NCI-H524 treated with DMSO at 0.1 percent for 48 hours (cell line): ENCODE results near the gene SLC16A3.
"Not testable (repeated sequence)": the region's sequence is repeated elsewhere in the genome, so short reads cannot be mapped to it uniquely, and the experiment has no call there.

ENCODE experiments used
- DNase-seq: peaks from one replicate; lab custom pipeline; 2025; lab: John Stamatoyannopoulos, UW

The SLC16A3 gene

GRCh38 chr17:82204831-82205719 is 23.8 kb upstream of the SLC16A3 start:
- no peak for DNase-seq

GRCh38 chr17:82205720-82206508 is 22.9 kb upstream of the SLC16A3 start:
- DNase-seq = no peak

GRCh38 chr17:82210655-82211054 is 18.2 kb upstream of the SLC16A3 start:
- not testable (repeated sequence) for DNase-seq

- no peak for DNase-seq
Observed at GRCh38 chr17:82212331-82213250, 16.3 kb upstream of the SLC16A3 start, which contains the start of gene CCDC57. Gene CCDC57 (minus strand): TSS chr17:82212842. CDS start chr17:82201944, 10,898 bp downstream.

- no peak for DNase-seq
Observed at GRCh38 chr17:82213251-82214011, 15.4 kb upstream of the SLC16A3 start.

- no peak for DNase-seq
Observed at GRCh38 chr17:82214012-82214628, 14.7 kb upstream of the SLC16A3 start.

- no peak for DNase-seq
Observed at GRCh38 chr17:82215095-82215971, 13.5 kb upstream of the SLC16A3 start.

GRCh38 chr17:82215972-82216300 is 12.9 kb upstream of the SLC16A3 start:
- DNase-seq = no peak

GRCh38 chr17:82216301-82217119 is 12.3 kb upstream of the SLC16A3 start:
- DNase-seq = no peak

GRCh38 chr17:82217120-82217529 is 11.7 kb upstream of the SLC16A3 start:
- no peak for DNase-seq

- no peak for DNase-seq
Observed at GRCh38 chr17:82217530-82218204, 11.2 kb upstream of the SLC16A3 start.

GRCh38 chr17:82218349-82219075 is 10.3 kb upstream of the SLC16A3 start:
- DNase-seq = no peak

- DNase-seq = no peak
Observed at GRCh38 chr17:82219083-82219482, 9.8 kb upstream of the SLC16A3 start.

GRCh38 chr17:82219753-82220709 is 8.8 kb upstream of the SLC16A3 start:
- no peak for DNase-seq

- DNase-seq = no peak
Observed at GRCh38 chr17:82221341-82221902, 7.4 kb upstream of the SLC16A3 start.

- no peak for DNase-seq
Observed at GRCh38 chr17:82222816-82223215, 6.0 kb upstream of the SLC16A3 start.
